GM23248 (cell line): Measurements from ENCODE around the gene OR2AK2.

ENCODE experiments used
- EZH2 ChIP-seq: fragments of 200-600 bp; sonication (generic); IDR thresholded peaks from 2 replicates; pipeline ENCODE4 v1.6.1; 2018; ENCODE audit warnings: antibody characterized with exemption, mild to moderate bottlenecking; ENCODE audit not compliant: insufficient read depth, poor library complexity, severe bottlenecking
- EZH2phosphoT487 ChIP-seq: fragments of 200-600 bp; sonication (generic); IDR thresholded peaks from 2 replicates; pipeline ENCODE4 v1.6.1; 2018; ENCODE audit warnings: antibody characterized with exemption, moderate library complexity, mild to moderate bottlenecking, low read depth; ENCODE audit not compliant: insufficient read depth

GRCh38 chr1:247992986-247993385 lies 28.0 kb downstream of the OR2AK2 start:
- TF ChIP-seq EZH2 (no peak), EZH2phosphoT487 (no peak)
